CD4-positive, alpha-beta T cell treated with Interleukin-15 for 1 hour (primary cell): ENCODE data around the gene IMMT.
A peak's percentile ranks its signal among the peaks of the same experiment; 100 is the strongest.

ENCODE experiments used
- DNase-seq: peaks from one replicate; pipeline ENCODE4 v3.0.0-alpha.2; 2020

IMMT gene

GRCh38 chr2:86139981-86140380, 55.3 kb downstream of the IMMT start:
- DNase-seq, result no peak

GRCh38 chr2:86138736-86139625, 56.3 kb downstream of the IMMT start:
- no peak for DNase-seq

- no peak for DNase-seq
These were observed 59.1 kb downstream of the IMMT start for GRCh38 chr2:86136141-86136540.

GRCh38 chr2:86135653-86136052, 59.6 kb downstream of the IMMT start:
- DNase-seq, result no peak

- no peak for DNase-seq
These were observed 60.6 kb downstream of the IMMT start for GRCh38 chr2:86134709-86135108.

GRCh38 chr2:86124683-86125082, 70.6 kb downstream of the IMMT start:
- no peak for DNase-seq

GRCh38 chr2:86123328-86123925, 71.8 kb downstream of the IMMT start:
- DNase-seq, result no peak

GRCh38 chr2:86118130-86118529, 77.1 kb downstream of the IMMT start:
- no peak for DNase-seq

- DNase-seq, result no peak
These were observed 88.2 kb downstream of the IMMT start for GRCh38 chr2:86107031-86107430.

GRCh38 chr2:86105969-86106945, 89.0 kb downstream of the IMMT start, which contains the start of gene PTCD3:
Gene PTCD3, plus strand, starts transcription at chr2:86106235. Its CDS starts 13 bp downstream, at chr2:86106248.
- peak; percentile 92 for DNase-seq

- peak; percentile 83 for DNase-seq
These were observed 89.9 kb downstream of the IMMT start, which contains the start of gene POLR1A for GRCh38 chr2:86105252-86105968. Gene POLR1A, minus strand, starts transcription at chr2:86105886. Its CDS starts 110 bp downstream, at chr2:86105776.

GRCh38 chr2:86102157-86102556, 93.1 kb downstream of the IMMT start:
- no peak for DNase-seq

- no peak for DNase-seq
These were observed 97.3 kb downstream of the IMMT start for GRCh38 chr2:86097913-86098312.

GRCh38 chr2:86097114-86097896, 98.0 kb downstream of the IMMT start:
- no peak for DNase-seq

GRCh38 chr2:86094229-86094628, 101.0 kb downstream of the IMMT start:
- DNase-seq, result no peak
